Activated CD8-positive, alpha-beta T cell treated with anti-CD3 and anti-CD28 coated beads for 36 hours (primary cell): ENCODE data around the gene AMPH. TPM values are rescaled to one million over a fixed set of nuclear protein-coding genes. Genes with fewer than 3 reads are reported as not detected.

ENCODE experiments used
- ATAC-seq: fragments of 200-7000 bp; cut with Tn5 transposase; one replicate; pipeline ENCODE4 v1.10.0; 2021; ENCODE audit warnings: mild to moderate bottlenecking, moderate library complexity
- CTCF ChIA-PET: fragments of 350-600 bp; sonication (Branson Sonifier 250); formaldehyde crosslinking; loops from one replicate; lab custom pipeline; 2021; ENCODE audit warnings: antibody characterized with exemption; lab: Charles Lee
- POLR2A ChIA-PET: fragments of 350-600 bp; sonication (Branson Sonifier 250); formaldehyde crosslinking; loops from one replicate; lab custom pipeline; 2021; ENCODE audit warnings: antibody characterized with exemption; lab: Charles Lee
- DNase-seq: peaks from one replicate; pipeline ENCODE4 v3.0.0-alpha.2; 2020
- H3K27ac Mint-ChIP-seq: one replicate; pipeline ENCODE4 v1.8.0; 2021; ENCODE audit warnings: mild to moderate bottlenecking, mixed read lengths
- H3K27me3 Mint-ChIP-seq: one replicate; pipeline ENCODE4 v1.8.0; 2021; ENCODE audit warnings: mixed read lengths
- H3K36me3 Mint-ChIP-seq: one replicate; pipeline ENCODE4 v1.8.0; 2021; ENCODE audit warnings: low read depth, mixed read lengths
- H3K4me1 Mint-ChIP-seq: one replicate; pipeline ENCODE4 v1.8.0; 2021; ENCODE audit warnings: low read depth, mixed read lengths
- H3K4me3 Mint-ChIP-seq: one replicate; pipeline ENCODE4 v1.8.0; 2021; ENCODE audit warnings: mild to moderate bottlenecking, moderate library complexity, mixed read lengths
- H3K9me3 Mint-ChIP-seq: one replicate; pipeline ENCODE4 v1.8.0; 2021; ENCODE audit warnings: mixed read lengths
- intact Hi-C: fragments of 100-400 bp; cut with micrococcal nuclease; formaldehyde crosslinking; loops from one replicate; pipeline ENCODE4 v1.10.0; 2022
- total RNA-seq, 2 experiments: library from RNA; stranded (reverse); gene quantifications; one replicate each; pipeline ENCODE4 v1.2.3, GENCODE V29; 2021
- TF ChIP-seq, protein P1 (sequence below): fragments of 200-600 bp; IDR thresholded peaks from one replicate; pipeline ENCODE4 v1.8.0; 2022; ENCODE audit warnings: antibody characterized with exemption, mild to moderate bottlenecking

AMPH gene
- total RNA-seq, 2 experiments from 2014 or later: not detected

DNA sequence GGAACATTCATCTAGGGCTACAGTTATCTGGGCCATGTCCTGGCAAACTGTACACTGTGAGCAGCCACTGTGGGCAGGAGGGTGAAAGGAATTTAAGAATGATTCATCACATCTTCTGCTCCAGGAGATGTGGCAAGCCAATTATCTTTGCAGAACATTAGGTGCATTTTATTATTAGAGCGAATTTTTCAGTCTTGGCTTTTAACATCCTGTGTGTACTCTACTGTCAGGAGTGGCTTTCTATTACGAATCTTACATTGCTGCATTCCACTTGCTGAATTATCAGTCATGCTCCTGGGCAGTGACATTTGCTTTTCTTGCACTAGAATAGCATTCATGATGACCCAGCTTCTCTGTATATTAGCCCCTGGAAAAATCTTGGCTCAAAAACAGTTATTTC is 248.5 kb downstream of the AMPH start:
- Mint-ChIP-seq H3K4me1 (peaks cover 3% of the 10 kb centered on the region), H3K27me3 (no peaks in the 10 kb centered on the region), H3K36me3 (peaks cover 15% of the 10 kb centered on the region), H3K9me3 (no peaks in the 10 kb centered on the region), H3K27ac (no peak overlapping the region), H3K4me3 (no peak overlapping the region)
- DNase-seq (no peak), ATAC-seq (no peak)
- ChIA-PET CTCF (interaction anchor here (3.2 to 7.5 kb wide), 2 partner anchors 8 to 13 kb away, joined by 20 to 75 read pairs; no protein-coding TSS in a partner anchor), POLR2A (no interaction called here)
- intact Hi-C loops: no loop called here
- TF ChIP-seq, protein P1, sequence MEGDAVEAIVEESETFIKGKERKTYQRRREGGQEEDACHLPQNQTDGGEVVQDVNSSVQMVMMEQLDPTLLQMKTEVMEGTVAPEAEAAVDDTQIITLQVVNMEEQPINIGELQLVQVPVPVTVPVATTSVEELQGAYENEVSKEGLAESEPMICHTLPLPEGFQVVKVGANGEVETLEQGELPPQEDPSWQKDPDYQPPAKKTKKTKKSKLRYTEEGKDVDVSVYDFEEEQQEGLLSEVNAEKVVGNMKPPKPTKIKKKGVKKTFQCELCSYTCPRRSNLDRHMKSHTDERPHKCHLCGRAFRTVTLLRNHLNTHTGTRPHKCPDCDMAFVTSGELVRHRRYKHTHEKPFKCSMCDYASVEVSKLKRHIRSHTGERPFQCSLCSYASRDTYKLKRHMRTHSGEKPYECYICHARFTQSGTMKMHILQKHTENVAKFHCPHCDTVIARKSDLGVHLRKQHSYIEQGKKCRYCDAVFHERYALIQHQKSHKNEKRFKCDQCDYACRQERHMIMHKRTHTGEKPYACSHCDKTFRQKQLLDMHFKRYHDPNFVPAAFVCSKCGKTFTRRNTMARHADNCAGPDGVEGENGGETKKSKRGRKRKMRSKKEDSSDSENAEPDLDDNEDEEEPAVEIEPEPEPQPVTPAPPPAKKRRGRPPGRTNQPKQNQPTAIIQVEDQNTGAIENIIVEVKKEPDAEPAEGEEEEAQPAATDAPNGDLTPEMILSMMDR: no peak

DNA sequence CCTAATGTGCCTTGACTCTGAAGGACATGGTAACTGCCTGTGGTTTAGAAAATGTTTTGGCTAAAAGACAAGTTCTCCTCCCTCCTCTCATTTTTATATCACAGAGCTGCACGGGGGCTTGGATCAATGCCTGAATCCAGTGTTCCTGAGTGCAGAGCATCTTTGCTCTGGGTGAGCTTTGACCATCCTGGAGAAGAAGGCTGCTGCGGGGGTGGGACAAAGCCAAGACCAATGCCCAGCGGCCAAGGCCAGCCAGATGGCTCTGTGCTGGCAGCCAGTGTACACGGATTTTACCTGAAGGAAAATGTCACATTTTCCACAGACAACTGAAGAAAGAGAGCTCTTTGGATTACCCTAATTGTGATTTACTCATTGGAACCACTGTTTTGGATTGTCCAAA is 255.7 kb downstream of the AMPH start:
- no peaks in the 10 kb centered on the region for H3K9me3 Mint-ChIP-seq
- H3K4me1 Mint-ChIP-seq: peaks cover 17% of the 10 kb centered on the region
- intact Hi-C loops: no loop called here
- ChIA-PET POLR2A (interaction anchor here (0.6 kb wide), 1 partner anchor 9 kb away, joined by 3 read pairs; no protein-coding TSS in a partner anchor), CTCF (interaction anchor here (1.0 to 6.8 kb wide), 9 partner anchors 9 to 268 kb away, joined by 3 to 121 read pairs (median 4); no protein-coding TSS in a partner anchor)
- H3K27ac Mint-ChIP-seq: no peak overlapping the region
- no peak overlapping the region for H3K4me3 Mint-ChIP-seq
- no peak for DNase-seq
- peaks cover 8% of the 10 kb centered on the region for H3K36me3 Mint-ChIP-seq
- no peak for ATAC-seq
- no peaks in the 10 kb centered on the region for H3K27me3 Mint-ChIP-seq
- TF ChIP-seq, protein P1: no peak

DNA sequence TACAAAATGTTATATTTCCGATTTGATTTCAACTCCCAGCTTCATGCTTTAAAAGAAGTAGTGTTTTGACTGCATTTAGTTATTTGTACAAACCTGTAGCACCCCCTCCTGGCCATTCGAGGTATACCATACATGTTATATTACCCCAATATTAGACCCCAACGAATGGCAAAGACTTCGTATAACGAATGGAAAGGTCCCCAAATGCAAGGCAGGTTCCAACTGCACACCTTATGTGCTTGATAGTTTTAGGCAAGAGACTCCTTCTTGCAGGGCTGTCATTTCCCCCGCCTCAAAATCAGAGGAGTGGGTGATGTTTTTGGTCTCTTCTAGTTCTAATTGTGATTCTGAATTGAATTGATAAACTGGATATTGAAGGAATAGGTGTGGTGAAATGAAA is 256.7 kb downstream of the AMPH start:
- ATAC-seq (peak; percentile 64), DNase-seq (peak; percentile 85)
- POLR2A ChIA-PET: interaction anchor here (0.6 kb wide), 2 partner anchors 27 to 1655 kb away, joined by 3 read pairs; no protein-coding TSS in a partner anchor
- Mint-ChIP-seq H3K4me1 (peaks cover 25% of the 10 kb centered on the region), H3K4me3 (no peak overlapping the region), H3K27ac (no peak overlapping the region), H3K36me3 (peaks cover 3% of the 10 kb centered on the region), H3K9me3 (no peaks in the 10 kb centered on the region), H3K27me3 (no peaks in the 10 kb centered on the region)
- intact Hi-C loops: loop anchor here (1.0 kb wide), 1 partner anchor 267 kb away; no protein-coding TSS in a partner anchor
- CTCF ChIA-PET: interaction anchor here (0.7 to 6.8 kb wide), 38 partner anchors 9 to 457 kb away, joined by 3 to 121 read pairs (median 5); no protein-coding TSS in a partner anchor
- TF ChIP-seq, protein P1: peak; percentile 85

DNA sequence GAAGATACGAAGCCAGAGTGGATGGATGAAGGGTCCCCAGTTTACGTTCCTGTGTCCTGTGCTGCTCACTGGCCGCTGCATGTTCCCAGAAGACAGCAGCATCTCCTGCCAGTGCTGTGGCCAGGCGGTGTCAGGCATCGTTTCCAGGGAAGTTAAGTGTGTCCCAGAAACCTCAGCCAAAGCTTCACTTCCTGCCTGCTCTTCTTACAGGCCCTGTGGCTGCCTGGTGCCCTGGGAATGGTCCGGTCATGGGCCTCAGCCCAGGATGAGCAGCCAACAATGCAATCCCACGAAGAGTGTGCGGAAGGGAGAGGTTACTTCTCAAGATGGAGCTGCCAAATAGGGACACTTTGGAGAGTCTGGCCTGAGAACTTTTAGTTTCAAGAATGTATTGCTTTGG is 258.0 kb downstream of the AMPH start:
- Mint-ChIP-seq H3K4me1 (peaks cover 36% of the 10 kb centered on the region), H3K27ac (no peak overlapping the region), H3K27me3 (no peaks in the 10 kb centered on the region), H3K36me3 (peaks cover 5% of the 10 kb centered on the region), H3K9me3 (no peaks in the 10 kb centered on the region), H3K4me3 (no peak overlapping the region)
- ATAC-seq (no peak), DNase-seq (no peak)
- ChIA-PET CTCF (interaction anchor here (1.1 to 6.8 kb wide), 16 partner anchors 8 to 268 kb away, joined by 3 to 121 read pairs (median 5); no protein-coding TSS in a partner anchor), POLR2A (no interaction called here)
- TF ChIP-seq, protein P1: no peak
- intact Hi-C loops: no loop called here

DNA sequence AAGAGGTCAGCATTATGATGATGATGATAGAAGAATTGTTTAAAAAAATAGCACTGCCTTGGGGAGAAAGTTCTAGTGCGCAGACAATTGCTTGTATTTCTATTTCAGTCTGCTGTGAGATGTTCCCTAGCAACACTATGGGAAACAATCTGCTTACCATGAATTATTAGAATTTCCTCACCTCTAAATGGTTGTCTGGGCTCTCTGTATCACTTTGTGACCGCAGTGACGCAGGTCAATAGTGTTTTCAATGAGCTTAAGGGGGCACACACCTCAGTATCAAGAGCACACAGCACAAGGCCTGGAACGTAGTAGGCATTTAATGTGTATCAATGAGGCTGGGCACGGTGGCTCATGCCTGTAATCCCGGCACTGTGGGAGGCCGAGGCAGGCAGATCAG is 258.9 kb downstream of the AMPH start:
- no peaks in the 10 kb centered on the region for H3K27me3 Mint-ChIP-seq
- H3K4me1 Mint-ChIP-seq: peaks cover 44% of the 10 kb centered on the region
- intact Hi-C loops: no loop called here
- ATAC-seq (no peak), DNase-seq (no peak)
- peaks cover 5% of the 10 kb centered on the region for H3K36me3 Mint-ChIP-seq
- ChIA-PET CTCF (interaction anchor here (0.6 to 6.8 kb wide), 5 partner anchors 9 to 263 kb away, joined by 3 to 121 read pairs (median 4); no protein-coding TSS in a partner anchor), POLR2A (no interaction called here)
- no peaks in the 10 kb centered on the region for H3K9me3 Mint-ChIP-seq
- peak overlapping the region; percentile 14 for H3K27ac Mint-ChIP-seq
- H3K4me3 Mint-ChIP-seq: no peak overlapping the region
- TF ChIP-seq, protein P1: no peak
